Measurements from ENCODE around the gene ARPC2.

The ARPC2 gene

GRCh38 chr2:218192902-218193430 is 24.0 kb upstream of the ARPC2 start:
- no peak overlapping the region for H3K4me3 ChIP-seq (ENCODE audit: low read depth, low read length)
- no peak for TF ChIP-seq CTCF (IDR thresholded peaks at IDR 0.05; ENCODE audit: low read depth, low read length, missing control alignments)
- no peak for DNase-seq (ENCODE audit: low read depth)

GRCh38 chr2:218193701-218194100 is 23.3 kb upstream of the ARPC2 start:
- TF ChIP-seq CTCF (IDR thresholded peaks at IDR 0.05; ENCODE audit: low read depth, low read length, missing control alignments), result no peak
- H3K4me3 ChIP-seq (ENCODE audit: low read depth, low read length), result no peak overlapping the region
- DNase-seq (ENCODE audit: low read depth), result no peak

- no peak for DNase-seq (ENCODE audit: low read depth)
- TF ChIP-seq CTCF (IDR thresholded peaks at IDR 0.05; ENCODE audit: low read depth, low read length, missing control alignments), result no peak
These were observed 22.1 kb upstream of the ARPC2 start for GRCh38 chr2:218194880-218195279.

GRCh38 chr2:218196974-218197373 is 20.0 kb upstream of the ARPC2 start:
- no peak for DNase-seq (ENCODE audit: low read depth)
- no peak for TF ChIP-seq CTCF (IDR thresholded peaks at IDR 0.05; ENCODE audit: low read depth, low read length, missing control alignments)
- no peak overlapping the region for H3K4me3 ChIP-seq (ENCODE audit: low read depth, low read length)

More at GRCh38 chr2:218194880-218195279, 22.1 kb upstream of the ARPC2 start:
- H3K4me3 ChIP-seq (ENCODE audit: low read depth, low read length), result no peak overlapping the region

GRCh38 chr2:218202266-218202665 is 14.7 kb upstream of the ARPC2 start:
- DNase-seq (ENCODE audit: low read depth), result no peak
- no peak overlapping the region for H3K4me3 ChIP-seq (ENCODE audit: low read depth, low read length)
- no peak for TF ChIP-seq CTCF (IDR thresholded peaks at IDR 0.05; ENCODE audit: low read depth, low read length, missing control alignments)

- no peak overlapping the region for H3K4me3 ChIP-seq (ENCODE audit: low read depth, low read length)
- no peak for TF ChIP-seq CTCF (IDR thresholded peaks at IDR 0.05; ENCODE audit: low read depth, low read length, missing control alignments)
- no peak for DNase-seq (ENCODE audit: low read depth)
These were observed 7.9 kb upstream of the ARPC2 start for GRCh38 chr2:218209078-218209477.

GRCh38 chr2:218214116-218214515 is 2.9 kb upstream of the ARPC2 start:
- H3K4me3 ChIP-seq (ENCODE audit: low read depth, low read length), result no peak overlapping the region
- no peak for DNase-seq (ENCODE audit: low read depth)
- no peak for TF ChIP-seq CTCF (IDR thresholded peaks at IDR 0.05; ENCODE audit: low read depth, low read length, missing control alignments)

Measured in GM12864 (cell line).